ENCODE measurements around the gene MAPK12.

MAPK12 gene

DNA sequence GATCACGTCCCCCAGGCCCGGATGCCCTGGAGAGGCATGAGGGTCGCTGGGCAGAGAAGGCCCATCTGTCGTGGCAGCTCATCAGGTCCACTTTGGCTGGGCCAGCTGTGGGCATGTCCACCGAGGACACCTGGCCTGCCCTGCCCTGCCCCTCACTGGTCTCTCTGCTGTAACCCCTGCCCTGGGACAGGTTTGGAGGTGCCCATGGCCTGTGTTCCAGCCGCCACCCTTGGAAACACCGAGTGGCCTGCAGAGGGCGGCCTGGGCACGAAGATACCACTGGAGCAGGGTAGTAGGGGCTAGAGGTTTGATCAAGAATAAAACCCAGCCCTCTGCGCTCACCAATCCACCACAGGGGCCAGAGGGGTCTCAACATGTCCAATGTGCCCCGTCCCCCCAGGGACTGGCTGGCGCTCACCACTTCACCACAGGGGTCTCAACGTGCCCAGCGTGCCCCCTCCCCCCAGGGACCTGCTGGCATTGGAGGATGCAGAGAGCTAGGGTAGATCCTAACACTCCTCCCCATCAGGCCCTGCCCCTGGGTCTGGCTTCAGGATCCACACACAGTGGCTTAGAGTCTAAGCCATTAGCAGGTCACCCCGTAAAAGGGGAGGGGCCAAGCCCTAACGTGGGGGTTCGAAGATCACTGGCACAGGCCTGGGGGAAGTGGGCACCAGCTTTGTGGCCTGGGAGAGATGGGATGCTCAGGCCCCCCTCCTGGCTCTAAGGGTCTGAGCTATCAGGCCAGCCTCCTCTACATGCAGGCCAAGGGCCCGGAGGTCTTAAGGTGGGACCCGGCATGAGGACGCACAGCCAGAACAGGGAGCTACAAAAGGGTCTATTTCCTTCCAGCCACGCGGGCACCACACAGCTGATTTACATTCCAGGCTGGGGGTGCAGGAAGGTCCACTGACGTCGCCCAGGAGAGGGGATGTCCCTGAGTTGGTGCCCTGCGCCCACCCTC lies 9.1 kb downstream of the MAPK12 start:
- Histone ChIP-seq H3K27ac (ENCODE audit: low read depth, low read length) (no peak overlapping the region), H3K9ac (ENCODE audit: low read depth in 1 of 2, low read length in 2 of 2) (no peak overlapping the region)

DNA sequence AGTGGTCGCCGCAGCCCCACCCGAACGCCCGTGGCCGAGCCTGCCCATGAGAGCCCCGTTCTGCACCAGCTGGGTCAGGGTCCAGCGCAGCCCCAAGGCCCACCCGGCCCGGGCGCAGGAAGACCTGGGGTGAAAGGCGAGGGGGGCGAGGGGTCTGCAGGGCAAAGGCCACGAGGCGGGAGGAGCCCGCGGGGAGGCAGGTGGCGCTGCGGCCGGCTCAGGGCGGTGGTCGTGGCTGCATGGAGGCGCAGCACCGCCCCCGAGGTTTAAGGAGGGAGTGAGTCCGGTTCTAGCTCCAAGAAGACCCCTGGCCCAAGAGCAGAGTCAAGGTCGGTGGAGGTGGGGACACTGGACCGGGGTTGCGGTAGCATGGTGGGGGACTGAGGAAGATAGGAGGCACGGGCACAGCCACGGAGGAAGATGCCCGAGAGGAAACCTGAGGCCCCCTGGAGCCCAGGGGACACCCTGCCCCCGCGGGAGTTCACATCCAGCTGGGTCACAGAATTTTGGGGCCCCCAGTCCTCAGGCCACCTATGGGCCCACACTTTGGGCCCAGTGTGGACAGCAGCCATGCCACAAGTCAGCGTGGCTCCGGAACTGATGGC lies 9.9 kb downstream of the MAPK12 start:
- Histone ChIP-seq H3K9me3 (ENCODE audit: control insufficient read depth in 1 of 2, low read length in 2 of 2) (no peaks in the 10 kb centered on the region), H3K4me1 (ENCODE audit: control insufficient read depth in 1 of 2, insufficient read depth in 2 of 2, low read length in 2 of 2) (peaks cover 19 to 32% of the 10 kb centered on the region in 2 donors), H3K4me3 (ENCODE audit: low read depth in 1 of 2, low read length in 2 of 2) (peak overlapping the region; percentile 87 to 89), H3K27ac (ENCODE audit: low read depth, low read length) (no peak overlapping the region), H3K36me3 (ENCODE audit: control insufficient read depth in 1 of 2, insufficient read depth in 2 of 2, low read length in 2 of 2) (peaks cover under 1 to 23% of the 10 kb centered on the region in 2 donors), H3K27me3 (ENCODE audit: control insufficient read depth in 1 of 2, insufficient read depth in 2 of 2, low read length in 2 of 2) (peaks cover 0 to 1% of the 10 kb centered on the region in 2 donors), H3K9ac (ENCODE audit: low read depth in 1 of 2, low read length in 2 of 2) (peak overlapping the region in 1 of 2 donors; percentile 38)

More for the DNA sequence above, 9.1 kb downstream of the MAPK12 start:
- peaks cover 0 to 17% of the 10 kb centered on the region in 2 donors for H3K36me3 ChIP-seq (ENCODE audit: control insufficient read depth in 1 of 2, insufficient read depth in 2 of 2, low read length in 2 of 2)
- peak overlapping the region in 1 of 2 donors; percentile 87 for H3K4me3 ChIP-seq (ENCODE audit: low read depth in 1 of 2, low read length in 2 of 2)
- H3K4me1 ChIP-seq (ENCODE audit: control insufficient read depth in 1 of 2, insufficient read depth in 2 of 2, low read length in 2 of 2), result peaks cover 19 to 31% of the 10 kb centered on the region in 2 donors
- no peaks in the 10 kb centered on the region for H3K9me3 ChIP-seq (ENCODE audit: control insufficient read depth in 1 of 2, low read length in 2 of 2)
- H3K27me3 ChIP-seq (ENCODE audit: control insufficient read depth in 1 of 2, insufficient read depth in 2 of 2, low read length in 2 of 2), result peaks cover 0 to 3% of the 10 kb centered on the region in 2 donors

DNA sequence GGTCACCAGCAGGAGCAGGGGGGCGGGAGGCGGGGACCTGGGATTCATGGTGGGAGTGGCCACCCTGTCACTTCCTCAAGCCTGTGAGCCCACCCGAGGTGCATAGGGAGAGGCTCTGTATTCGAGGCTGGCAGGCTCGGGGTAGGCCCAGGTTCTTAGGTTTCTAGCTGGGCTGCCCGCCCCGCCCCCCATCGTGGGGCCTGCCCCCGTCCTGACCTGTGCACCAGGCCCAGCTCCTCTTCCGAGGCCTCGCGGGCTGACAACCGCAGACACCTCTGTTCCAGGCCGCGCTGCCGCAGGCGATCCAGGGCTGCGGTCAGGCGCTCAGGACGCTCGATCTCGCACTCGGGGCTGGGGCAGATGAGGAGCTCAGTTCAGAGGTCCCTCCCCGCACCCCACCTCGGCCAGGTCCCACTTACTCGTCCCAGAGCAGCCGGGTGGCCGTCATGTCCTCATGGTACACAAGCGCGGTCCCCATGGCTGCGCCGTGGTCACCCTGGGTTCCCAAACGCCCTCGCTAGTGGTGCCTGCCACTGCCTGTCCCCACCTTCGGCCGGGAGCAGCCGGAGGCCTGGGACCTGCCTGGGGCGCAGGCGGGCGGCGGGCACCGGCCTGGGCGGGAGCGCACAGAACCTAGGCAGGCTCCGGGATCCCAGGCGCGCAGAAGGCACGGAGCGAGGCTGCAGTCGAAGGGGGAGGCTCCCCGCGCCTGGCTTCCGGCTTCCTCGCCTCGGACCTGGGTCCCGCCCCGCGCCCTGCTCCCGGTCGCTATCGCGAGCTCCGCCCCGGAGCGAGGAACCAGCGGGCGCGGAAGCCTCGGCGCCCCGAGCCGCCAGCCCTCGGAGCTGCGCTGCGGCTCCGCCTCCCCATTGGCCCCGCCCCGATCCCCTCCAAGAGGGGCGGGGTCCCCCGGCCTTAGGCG lies 10.7 kb downstream of the MAPK12 start, which contains the start of gene HDAC10:
TSS of gene HDAC10 (minus strand) at position 711 of the 922 bp plus-strand sequence. CDS start at position 478, 233 bp downstream.
- H3K4me3 ChIP-seq (ENCODE audit: low read depth in 1 of 2, low read length in 2 of 2), result peak within 1 kb of the TSS; percentile 87 to 89
- H3K27me3 ChIP-seq (ENCODE audit: control insufficient read depth in 1 of 2, insufficient read depth in 2 of 2, low read length in 2 of 2), result no peaks in the 10 kb centered on the region
- H3K9me3 ChIP-seq (ENCODE audit: control insufficient read depth in 1 of 2, low read length in 2 of 2), result no peaks in the 10 kb centered on the region
- no peak within 1 kb of the TSS for H3K27ac ChIP-seq (ENCODE audit: low read depth, low read length)
- H3K4me1 ChIP-seq (ENCODE audit: control insufficient read depth in 1 of 2, insufficient read depth in 2 of 2, low read length in 2 of 2), result peaks cover 24 to 39% of the 10 kb centered on the region in 2 donors
- H3K36me3 ChIP-seq (ENCODE audit: control insufficient read depth in 1 of 2, insufficient read depth in 2 of 2, low read length in 2 of 2), result peaks cover 7 to 31% of the 10 kb centered on the region in 2 donors
- peak within 1 kb of the TSS; percentile 71 to 84 for H3K9ac ChIP-seq (ENCODE audit: low read depth in 1 of 2, low read length in 2 of 2)

DNA sequence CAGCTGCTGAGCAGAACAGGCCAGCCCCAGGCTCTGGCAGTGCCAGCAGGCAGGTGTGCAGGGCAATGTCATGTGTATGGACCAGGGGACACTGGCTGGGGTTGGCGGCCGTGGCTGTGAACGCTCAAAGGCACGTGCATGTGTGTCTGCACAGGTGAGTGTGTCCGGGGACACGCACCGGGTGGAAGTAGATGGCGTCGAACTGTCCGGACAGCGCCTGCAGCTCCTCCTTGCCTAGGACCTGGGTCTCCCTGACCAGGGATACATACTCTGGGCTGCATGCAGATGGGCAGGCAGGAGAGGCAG lies 11.3 kb downstream of the MAPK12 start:
- peak overlapping the region; percentile 71 to 84 for H3K9ac ChIP-seq (ENCODE audit: low read depth in 1 of 2, low read length in 2 of 2)
- H3K27ac ChIP-seq (ENCODE audit: low read depth, low read length), result no peak overlapping the region
- peaks cover 7 to 31% of the 10 kb centered on the region in 2 donors for H3K36me3 ChIP-seq (ENCODE audit: control insufficient read depth in 1 of 2, insufficient read depth in 2 of 2, low read length in 2 of 2)
- H3K4me1 ChIP-seq (ENCODE audit: control insufficient read depth in 1 of 2, insufficient read depth in 2 of 2, low read length in 2 of 2), result peaks cover 28 to 44% of the 10 kb centered on the region in 2 donors
- H3K27me3 ChIP-seq (ENCODE audit: control insufficient read depth in 1 of 2, insufficient read depth in 2 of 2, low read length in 2 of 2), result no peaks in the 10 kb centered on the region
- H3K9me3 ChIP-seq (ENCODE audit: control insufficient read depth in 1 of 2, low read length in 2 of 2), result no peaks in the 10 kb centered on the region
- H3K4me3 ChIP-seq (ENCODE audit: low read depth in 1 of 2, low read length in 2 of 2), result peak overlapping the region; percentile 87 to 89

DNA sequence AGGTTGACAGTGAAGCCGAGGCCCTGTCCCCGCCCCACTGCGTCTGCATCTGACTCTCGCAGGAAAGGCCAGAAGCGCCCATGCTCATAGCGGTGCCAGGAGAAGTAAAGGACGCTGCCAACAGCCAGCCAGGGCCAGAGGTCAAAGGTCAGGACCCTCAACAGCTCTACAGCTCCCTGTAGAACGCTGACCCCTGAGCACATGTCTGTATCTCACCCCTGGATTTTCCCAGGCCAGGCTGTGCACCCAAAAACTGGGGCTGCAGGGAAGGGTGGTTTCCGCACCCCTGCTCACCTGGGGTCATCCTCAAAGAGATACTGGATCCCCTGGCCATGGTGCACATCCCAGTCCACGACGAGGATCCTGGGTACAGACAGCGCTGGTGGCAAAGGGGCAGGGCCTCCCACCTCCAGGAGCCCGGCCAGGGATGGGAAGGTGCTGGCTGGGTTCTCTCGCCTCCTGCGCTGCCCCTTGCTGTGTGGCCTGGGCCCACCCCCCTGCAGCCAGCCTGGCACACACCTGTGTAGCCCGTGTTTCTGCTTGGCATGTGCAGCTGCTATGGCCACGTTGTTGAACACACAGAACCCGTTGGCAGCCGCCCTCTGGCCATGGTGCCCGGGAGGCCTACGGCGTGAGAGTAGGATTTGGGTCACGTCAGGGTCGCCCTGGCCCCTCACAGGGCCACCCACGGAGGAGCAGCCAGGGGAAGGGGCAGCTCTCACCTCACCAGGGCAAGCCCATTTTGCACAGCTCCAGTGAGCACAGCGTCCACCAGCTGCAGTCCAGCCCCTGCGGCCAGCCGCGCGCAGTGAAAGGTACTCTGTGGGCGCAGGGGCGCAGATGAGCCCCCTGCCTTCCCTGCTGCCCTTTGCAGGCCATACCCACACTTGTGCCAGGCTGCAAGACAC lies 11.9 kb downstream of the MAPK12 start:
- H3K27me3 ChIP-seq (ENCODE audit: control insufficient read depth in 1 of 2, insufficient read depth in 2 of 2, low read length in 2 of 2), result no peaks in the 10 kb centered on the region
- H3K9ac ChIP-seq (ENCODE audit: low read depth in 1 of 2, low read length in 2 of 2), result peak overlapping the region in 1 of 2 donors; percentile 84
- H3K27ac ChIP-seq (ENCODE audit: low read depth, low read length), result no peak overlapping the region
- H3K9me3 ChIP-seq (ENCODE audit: control insufficient read depth in 1 of 2, low read length in 2 of 2), result no peaks in the 10 kb centered on the region
- H3K36me3 ChIP-seq (ENCODE audit: control insufficient read depth in 1 of 2, insufficient read depth in 2 of 2, low read length in 2 of 2), result peaks cover 7 to 31% of the 10 kb centered on the region in 2 donors
- H3K4me1 ChIP-seq (ENCODE audit: control insufficient read depth in 1 of 2, insufficient read depth in 2 of 2, low read length in 2 of 2), result peaks cover 28 to 44% of the 10 kb centered on the region in 2 donors
- peak overlapping the region; percentile 87 to 89 for H3K4me3 ChIP-seq (ENCODE audit: low read depth in 1 of 2, low read length in 2 of 2)

DNA sequence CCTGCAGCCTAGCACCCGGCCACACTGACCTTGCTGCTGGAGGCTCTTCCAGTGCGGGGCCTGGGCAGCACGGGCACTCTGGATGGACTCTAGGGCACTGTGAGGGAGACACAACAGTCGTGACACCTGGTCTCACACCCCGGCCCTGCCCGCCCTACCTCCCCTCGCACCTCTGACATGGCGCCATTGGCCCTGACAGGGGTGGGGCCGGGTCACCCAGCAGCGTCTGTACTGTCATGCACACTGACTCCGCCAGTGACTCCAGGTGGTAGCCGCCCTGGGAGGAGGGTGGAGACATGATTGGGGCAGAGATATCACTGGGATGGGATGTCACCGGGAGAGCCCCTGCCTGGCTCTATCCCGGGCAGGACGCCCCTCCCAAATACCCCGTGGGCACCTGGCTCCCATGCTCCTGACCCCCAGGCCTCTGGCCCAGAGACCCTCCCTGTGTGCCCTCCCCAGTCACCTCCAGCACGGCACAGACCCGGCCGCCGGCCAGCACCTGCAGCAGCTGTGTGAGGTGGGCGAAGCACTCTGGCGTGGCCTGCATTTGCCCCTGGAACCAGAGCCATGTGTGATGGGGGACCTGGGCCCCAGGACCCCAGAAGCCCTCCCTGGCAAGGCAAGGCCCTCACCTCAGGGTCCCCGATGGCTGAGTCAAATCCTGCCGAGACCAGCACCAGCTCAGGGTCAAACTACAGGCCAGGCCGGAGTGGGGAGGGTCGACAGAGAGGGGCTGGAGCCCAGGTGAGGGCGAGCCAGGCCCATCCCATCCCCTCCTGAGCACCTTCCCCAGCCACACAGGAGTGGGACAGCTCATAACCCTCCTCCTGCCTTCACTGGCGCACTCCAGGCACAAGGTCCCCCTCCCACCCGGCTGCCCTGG lies 13.0 kb downstream of the MAPK12 start:
- no peak overlapping the region for H3K4me3 ChIP-seq (ENCODE audit: low read depth in 1 of 2, low read length in 2 of 2)
- no peaks in the 10 kb centered on the region for H3K27me3 ChIP-seq (ENCODE audit: control insufficient read depth in 1 of 2, insufficient read depth in 2 of 2, low read length in 2 of 2)
- peaks cover 7 to 31% of the 10 kb centered on the region in 2 donors for H3K36me3 ChIP-seq (ENCODE audit: control insufficient read depth in 1 of 2, insufficient read depth in 2 of 2, low read length in 2 of 2)
- no peaks in the 10 kb centered on the region for H3K9me3 ChIP-seq (ENCODE audit: control insufficient read depth in 1 of 2, low read length in 2 of 2)
- H3K27ac ChIP-seq (ENCODE audit: low read depth, low read length), result no peak overlapping the region
- no peak overlapping the region for H3K9ac ChIP-seq (ENCODE audit: low read depth in 1 of 2, low read length in 2 of 2)
- H3K4me1 ChIP-seq (ENCODE audit: control insufficient read depth in 1 of 2, insufficient read depth in 2 of 2, low read length in 2 of 2), result peaks cover 33 to 53% of the 10 kb centered on the region in 2 donors

DNA sequence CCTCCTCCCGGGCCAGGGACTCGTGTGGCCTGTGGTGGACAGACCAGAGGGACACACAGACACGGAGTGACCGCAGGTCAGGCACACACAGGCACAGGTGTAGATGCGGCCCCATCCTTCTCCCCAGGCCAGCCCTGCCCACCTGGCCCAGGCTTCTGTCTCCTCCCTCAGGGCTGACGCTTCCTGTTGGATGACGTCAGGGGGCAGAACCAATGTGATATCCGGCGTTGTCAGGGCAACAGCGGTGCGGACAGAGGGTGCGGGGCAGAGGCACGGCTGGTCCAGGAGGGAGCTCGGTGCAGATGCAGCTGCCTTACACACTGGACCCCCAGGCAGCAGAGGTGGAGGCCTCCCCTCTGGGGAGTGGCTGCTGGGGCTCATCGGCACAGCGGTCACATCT lies 13.7 kb downstream of the MAPK12 start:
- Histone ChIP-seq H3K4me1 (ENCODE audit: control insufficient read depth in 1 of 2, insufficient read depth in 2 of 2, low read length in 2 of 2) (peaks cover 34 to 56% of the 10 kb centered on the region in 2 donors), H3K27ac (ENCODE audit: low read depth, low read length) (no peak overlapping the region), H3K9me3 (ENCODE audit: control insufficient read depth in 1 of 2, low read length in 2 of 2) (no peaks in the 10 kb centered on the region), H3K9ac (ENCODE audit: low read depth in 1 of 2, low read length in 2 of 2) (no peak overlapping the region), H3K27me3 (ENCODE audit: control insufficient read depth in 1 of 2, insufficient read depth in 2 of 2, low read length in 2 of 2) (no peaks in the 10 kb centered on the region), H3K36me3 (ENCODE audit: control insufficient read depth in 1 of 2, insufficient read depth in 2 of 2, low read length in 2 of 2) (peaks cover 7 to 31% of the 10 kb centered on the region in 2 donors), H3K4me3 (ENCODE audit: low read depth in 1 of 2, low read length in 2 of 2) (no peak overlapping the region)

DNA sequence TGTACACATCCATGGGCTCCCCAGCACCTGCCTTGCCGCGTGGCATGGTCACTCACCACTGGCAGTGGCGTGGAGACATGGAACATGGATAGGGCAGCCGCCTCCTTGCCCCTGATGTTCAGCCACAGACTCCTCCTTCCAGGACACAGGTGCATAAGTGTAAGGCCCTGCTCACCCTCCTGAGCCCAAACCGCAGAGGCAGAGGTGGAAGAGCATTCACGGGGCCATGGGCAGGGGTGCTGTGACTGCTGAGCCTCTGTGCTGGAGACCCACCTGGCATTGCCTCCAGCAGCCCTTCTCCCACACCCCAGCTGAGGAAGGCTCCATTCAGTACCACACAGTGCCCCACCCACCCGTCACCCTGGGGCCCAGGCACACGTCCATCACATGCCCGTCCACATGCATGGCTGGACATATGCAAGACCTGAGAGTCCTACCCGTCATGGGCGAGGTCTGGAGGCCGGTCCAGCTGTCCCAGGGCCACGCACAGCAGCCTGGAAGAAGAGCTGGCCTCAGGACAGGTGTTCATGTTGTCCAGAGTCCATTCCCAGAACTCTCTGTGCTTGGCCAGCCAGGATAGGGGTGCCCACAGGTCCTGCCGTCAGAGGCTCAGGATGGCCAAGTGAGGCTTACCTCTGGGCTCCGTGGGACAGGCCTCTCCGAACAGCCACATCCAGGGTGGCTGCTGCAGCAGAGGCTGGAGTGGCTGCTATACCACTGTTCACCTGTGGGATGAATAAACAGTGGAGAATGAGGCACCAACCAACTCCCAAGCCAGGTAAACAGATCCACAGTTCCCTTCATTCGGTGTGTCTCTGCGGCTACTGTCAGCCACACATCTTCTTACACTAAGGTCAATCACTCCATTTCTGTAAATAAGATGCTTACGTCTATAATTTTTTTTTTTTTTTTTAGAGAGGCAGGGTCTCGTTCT lies 15.0 kb downstream of the MAPK12 start:
- no peak overlapping the region for H3K27ac ChIP-seq (ENCODE audit: low read depth, low read length)
- no peaks in the 10 kb centered on the region for H3K9me3 ChIP-seq (ENCODE audit: control insufficient read depth in 1 of 2, low read length in 2 of 2)
- peak overlapping the region in 1 of 2 donors; percentile 21 for H3K9ac ChIP-seq (ENCODE audit: low read depth in 1 of 2, low read length in 2 of 2)
- peaks cover 36 to 61% of the 10 kb centered on the region in 2 donors for H3K4me1 ChIP-seq (ENCODE audit: control insufficient read depth in 1 of 2, insufficient read depth in 2 of 2, low read length in 2 of 2)
- H3K4me3 ChIP-seq (ENCODE audit: low read depth in 1 of 2, low read length in 2 of 2), result peak overlapping the region in 1 of 2 donors; percentile 98
- H3K36me3 ChIP-seq (ENCODE audit: control insufficient read depth in 1 of 2, insufficient read depth in 2 of 2, low read length in 2 of 2), result peaks cover 7 to 31% of the 10 kb centered on the region in 2 donors
- H3K27me3 ChIP-seq (ENCODE audit: control insufficient read depth in 1 of 2, insufficient read depth in 2 of 2, low read length in 2 of 2), result no peaks in the 10 kb centered on the region

Measured in duodenal mucosa (tissue), 2 donors.